ENCODE results near the gene PRSS27. TPM values are rescaled to one million over a fixed set of nuclear protein-coding genes. Genes with fewer than 3 reads are reported as not detected.
"Not testable (repeated sequence)": the region's sequence is repeated elsewhere in the genome, so short reads cannot be mapped to it uniquely, and the experiment has no call there.

Gene PRSS27
- total RNA-seq, 4 donors from 2014 or later = 1.3 to 5.0 (median 2.0) TPM

DNA sequence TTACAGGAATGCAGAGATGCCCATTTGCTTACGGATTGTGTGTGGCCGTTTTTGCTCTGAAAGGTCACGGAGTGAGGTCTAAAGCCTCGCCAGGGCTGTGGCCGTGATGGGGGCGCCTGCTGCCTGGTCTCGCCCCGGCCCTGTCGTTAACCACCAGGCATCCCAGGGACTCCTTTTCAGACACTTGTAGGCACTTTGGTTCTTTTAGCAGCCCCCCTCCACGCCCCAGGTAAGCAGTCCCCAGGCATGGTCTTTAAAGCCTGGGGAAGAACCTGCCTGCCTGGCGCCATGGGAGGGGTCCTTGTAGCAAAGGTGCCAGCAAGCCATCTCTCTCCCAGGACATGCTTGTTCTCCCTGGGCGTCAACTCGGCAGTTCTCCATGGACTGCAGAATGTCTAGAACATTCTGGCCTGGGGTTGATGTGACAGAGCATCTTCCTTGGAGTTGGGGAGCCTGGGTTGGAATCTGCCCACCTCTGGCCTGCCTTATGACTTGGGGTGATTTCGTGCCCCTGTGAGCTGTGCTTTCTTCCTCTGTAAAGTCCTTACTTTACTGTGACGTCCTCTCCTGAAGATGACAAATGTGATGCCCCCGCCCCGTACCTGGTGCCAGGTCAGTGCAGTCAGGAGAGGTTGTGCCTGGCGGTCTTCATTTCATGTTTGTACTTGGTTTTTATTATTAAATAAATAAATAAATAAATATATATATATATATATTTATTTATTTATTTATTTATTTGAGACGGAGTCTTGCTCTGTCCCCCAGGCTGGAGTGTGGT, 32.3 kb downstream of the PRSS27 start:
- H3K4me3 ChIP-seq (ENCODE audit: low read depth, poor library complexity, severe bottlenecking) = no peak overlapping the region
- DNase-seq (ENCODE audit: low spot score in 2 of 2) = no peak
- WGBS, 2 donors = 89 to 91% methylated on average over 15 to 19 of the region's 19 CpGs
- intact Hi-C loops (cut with DNase I; ENCODE audit: low total_unique reads) = no loop called here
- TF ChIP-seq POLR2A (IDR thresholded peaks at IDR 0.05) = no peak
- TF ChIP-seq, protein P1, sequence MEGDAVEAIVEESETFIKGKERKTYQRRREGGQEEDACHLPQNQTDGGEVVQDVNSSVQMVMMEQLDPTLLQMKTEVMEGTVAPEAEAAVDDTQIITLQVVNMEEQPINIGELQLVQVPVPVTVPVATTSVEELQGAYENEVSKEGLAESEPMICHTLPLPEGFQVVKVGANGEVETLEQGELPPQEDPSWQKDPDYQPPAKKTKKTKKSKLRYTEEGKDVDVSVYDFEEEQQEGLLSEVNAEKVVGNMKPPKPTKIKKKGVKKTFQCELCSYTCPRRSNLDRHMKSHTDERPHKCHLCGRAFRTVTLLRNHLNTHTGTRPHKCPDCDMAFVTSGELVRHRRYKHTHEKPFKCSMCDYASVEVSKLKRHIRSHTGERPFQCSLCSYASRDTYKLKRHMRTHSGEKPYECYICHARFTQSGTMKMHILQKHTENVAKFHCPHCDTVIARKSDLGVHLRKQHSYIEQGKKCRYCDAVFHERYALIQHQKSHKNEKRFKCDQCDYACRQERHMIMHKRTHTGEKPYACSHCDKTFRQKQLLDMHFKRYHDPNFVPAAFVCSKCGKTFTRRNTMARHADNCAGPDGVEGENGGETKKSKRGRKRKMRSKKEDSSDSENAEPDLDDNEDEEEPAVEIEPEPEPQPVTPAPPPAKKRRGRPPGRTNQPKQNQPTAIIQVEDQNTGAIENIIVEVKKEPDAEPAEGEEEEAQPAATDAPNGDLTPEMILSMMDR (IDR thresholded peaks at IDR 0.05) = no peak

DNA sequence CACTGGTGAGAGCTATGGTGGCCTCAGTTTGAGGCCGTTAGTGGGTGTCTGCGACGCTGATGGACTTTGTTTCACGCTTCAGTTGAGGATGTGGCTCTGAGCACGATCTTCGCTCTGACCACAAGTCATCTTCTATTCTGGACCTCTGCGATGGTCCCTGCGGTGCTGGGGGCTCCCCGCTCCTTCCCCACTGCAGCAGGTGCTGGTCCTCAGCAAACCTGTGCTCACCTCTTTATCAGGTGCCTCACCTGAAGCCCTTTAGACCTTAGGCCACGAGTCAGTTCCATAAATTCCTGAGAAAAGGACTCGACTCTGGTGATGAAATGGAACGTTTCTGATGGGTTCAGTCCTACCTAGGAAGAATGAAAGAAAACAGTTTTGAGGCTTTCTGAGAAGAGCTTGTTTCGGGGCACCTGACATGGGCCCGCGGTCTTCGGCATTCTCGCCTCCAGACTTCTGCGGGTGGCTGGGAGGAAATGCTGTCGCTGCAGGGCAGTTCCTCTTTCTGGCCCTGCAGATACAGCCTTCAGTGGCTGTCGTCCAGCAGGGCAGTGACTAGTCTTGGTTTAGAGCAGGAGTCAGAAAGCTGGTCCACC, 33.0 kb downstream of the PRSS27 start:
- TF ChIP-seq POLR2A (IDR thresholded peaks at IDR 0.05) = no peak
- TF ChIP-seq, protein P1 (IDR thresholded peaks at IDR 0.05) = no peak

DNA sequence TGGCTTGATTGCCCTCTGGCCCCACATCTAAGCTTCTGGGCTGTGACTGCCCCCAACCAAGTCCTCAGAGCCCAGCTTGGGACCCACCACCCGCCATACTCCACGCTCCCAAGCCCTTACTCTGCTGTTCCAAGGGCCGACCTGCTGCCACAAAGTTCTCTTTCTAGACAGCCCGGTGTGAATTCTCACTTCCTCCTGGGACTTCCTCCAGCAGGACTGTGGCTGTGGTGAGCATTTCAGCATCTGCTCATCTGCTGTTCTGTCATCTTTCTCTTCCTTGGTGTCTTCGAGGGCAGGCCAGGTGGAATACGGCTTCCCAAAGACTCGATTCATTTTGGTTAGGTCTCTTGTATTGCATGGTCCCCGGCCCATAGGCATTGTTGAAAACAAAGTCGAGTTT, 33.9 kb downstream of the PRSS27 start:
- DNase-seq (ENCODE audit: low spot score in 2 of 2); H3K4me3 ChIP-seq (ENCODE audit: low read depth, poor library complexity, severe bottlenecking); intact Hi-C loops (cut with DNase I; ENCODE audit: low total_unique reads): not testable (repeated sequence)
- WGBS, 2 donors = no CpG with 5 or more reads among the region's 9 CpGs

More for the DNA sequence above, 33.0 kb downstream of the PRSS27 start:
- WGBS, 2 donors = 78 to 85% methylated on average over 20 of the region's 20 CpGs
- H3K4me3 ChIP-seq (ENCODE audit: low read depth, poor library complexity, severe bottlenecking) = no peak overlapping the region
- DNase-seq (ENCODE audit: low spot score in 2 of 2) = no peak
- intact Hi-C loops (cut with DNase I; ENCODE audit: low total_unique reads) = no loop called here

DNA sequence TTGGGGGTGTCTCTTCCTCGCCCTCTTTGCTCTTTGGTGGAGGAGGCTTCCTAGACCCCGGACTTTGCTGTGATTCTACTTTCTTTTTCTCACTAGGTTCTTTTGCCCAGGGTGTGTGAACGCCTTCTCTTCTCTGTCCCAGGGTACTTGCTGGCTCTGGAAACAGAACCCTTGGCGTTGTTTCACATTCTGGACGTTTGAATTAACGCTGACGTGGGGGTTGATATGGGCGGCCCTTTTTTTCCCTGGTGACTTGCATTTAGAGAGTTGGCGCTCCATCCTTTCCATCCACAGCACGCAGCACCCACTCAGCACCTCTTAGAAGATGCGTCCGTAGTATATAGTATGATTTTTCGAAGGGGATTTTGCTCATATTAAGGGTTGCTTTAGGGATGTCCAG, 37.0 kb downstream of the PRSS27 start:
- DNase-seq (ENCODE audit: low spot score in 2 of 2); intact Hi-C loops (cut with DNase I; ENCODE audit: low total_unique reads): not testable (repeated sequence)
- 5 to 10% methylated on average over 13 of the region's 13 CpGs for WGBS, 2 donors
- H3K4me3 ChIP-seq (ENCODE audit: low read depth, poor library complexity, severe bottlenecking) = peak overlapping the region; percentile 99

DNA sequence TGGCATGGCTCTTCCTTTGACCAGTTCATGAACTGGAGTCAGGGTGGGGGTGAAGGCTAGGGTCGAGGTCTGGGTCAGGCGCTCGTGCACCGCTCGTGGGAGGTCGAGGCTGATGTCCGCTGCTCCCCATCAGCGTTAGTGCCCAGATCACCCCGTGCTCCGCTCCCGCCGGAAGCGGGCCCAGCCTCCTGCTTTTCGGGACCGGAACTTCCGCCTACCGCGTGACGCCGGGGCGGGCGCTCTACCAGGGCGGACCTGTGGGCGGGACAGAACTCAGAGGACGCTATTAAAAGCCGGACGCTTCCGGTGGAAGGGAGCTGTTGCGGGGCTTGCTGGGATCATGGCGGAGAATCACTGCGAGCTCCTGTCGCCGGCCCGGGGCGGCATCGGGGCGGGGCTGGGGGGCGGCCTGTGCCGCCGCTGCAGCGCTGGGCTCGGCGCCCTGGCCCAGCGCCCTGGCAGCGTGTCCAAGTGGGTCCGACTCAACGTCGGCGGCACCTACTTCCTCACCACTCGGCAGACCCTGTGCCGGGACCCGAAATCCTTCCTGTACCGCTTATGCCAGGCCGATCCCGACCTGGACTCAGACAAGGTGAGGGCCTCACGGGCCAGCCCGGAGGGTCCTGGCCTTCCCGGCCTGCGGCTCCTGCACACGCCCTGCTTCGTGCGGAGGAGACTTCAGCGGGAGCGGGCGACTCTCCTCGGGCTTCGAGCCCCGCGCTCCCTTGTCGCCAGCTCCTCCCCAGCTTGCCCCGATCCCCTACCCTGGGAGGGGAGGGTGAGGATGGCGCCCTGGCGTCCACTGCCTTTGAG, 37.6 kb downstream of the PRSS27 start, which contains the start of gene KCTD5:
KCTD5 (plus strand) TSS at position 315 of the 813 bp plus-strand sequence; CDS start at position 341, 26 bp downstream.
- TF ChIP-seq, protein P1 (IDR thresholded peaks at IDR 0.05) = no peak
- peak in 1 of 2 donors; percentile 38 for TF ChIP-seq POLR2A (IDR thresholded peaks at IDR 0.05)
- WGBS, 2 donors = 1% methylated on average over 49 to 55 of the region's 73 CpGs
- peak; percentile 96 to 99 for DNase-seq (ENCODE audit: low spot score in 2 of 2)

DNA sequence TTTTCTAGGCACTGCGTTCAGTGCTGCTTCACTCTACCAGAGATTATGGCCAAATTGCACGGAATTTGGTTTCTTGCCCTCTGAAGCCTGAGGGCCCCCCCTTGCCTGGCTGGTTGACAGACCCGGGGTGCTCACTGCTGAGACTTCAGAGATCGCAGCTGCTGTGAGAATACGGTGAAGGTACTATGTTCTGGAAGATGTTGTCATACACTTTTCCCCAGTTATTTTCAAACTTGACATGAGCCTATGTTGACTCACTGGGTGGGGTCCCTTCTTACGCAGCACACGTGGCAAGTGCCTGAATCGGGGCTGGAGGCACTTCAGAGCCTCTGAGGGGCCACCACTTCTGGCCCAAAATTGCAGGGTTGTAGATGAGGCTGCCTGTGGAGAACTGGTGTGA, 39.7 kb downstream of the PRSS27 start:
- DNase-seq (ENCODE audit: low spot score in 2 of 2); H3K4me3 ChIP-seq (ENCODE audit: low read depth, poor library complexity, severe bottlenecking); intact Hi-C loops (cut with DNase I; ENCODE audit: low total_unique reads): not testable (repeated sequence)
- 48 to 64% methylated on average over 7 to 8 of the region's 8 CpGs for WGBS, 2 donors

More for the DNA sequence above, 37.6 kb downstream of the PRSS27 start, which contains the start of gene KCTD5:
- intact Hi-C loops (cut with DNase I; ENCODE audit: low total_unique reads) = no loop called here
- peak within 1 kb of the TSS; percentile 99 for H3K4me3 ChIP-seq (ENCODE audit: low read depth, poor library complexity, severe bottlenecking)

DNA sequence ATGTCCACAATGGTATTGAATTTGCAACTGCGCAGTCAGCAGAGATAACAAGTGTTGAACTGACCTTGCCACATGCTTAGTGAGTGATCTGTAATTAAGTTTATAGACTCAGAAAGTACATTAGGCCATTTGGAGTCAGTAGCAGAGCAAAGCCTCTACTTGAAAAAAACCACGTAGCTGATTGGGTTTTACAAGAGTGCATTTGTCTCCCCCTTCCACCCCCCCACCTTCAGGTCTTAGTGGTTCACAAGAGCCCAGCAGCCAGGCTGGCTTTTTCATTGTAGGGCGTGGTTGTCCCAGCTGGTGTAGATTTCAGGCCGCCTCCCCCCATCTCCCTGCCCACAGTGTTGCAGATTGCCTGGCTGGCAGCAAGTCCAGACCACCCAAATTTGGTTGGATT, 40.1 kb downstream of the PRSS27 start:
- DNase-seq (ENCODE audit: low spot score in 2 of 2) = peak in 1 of 2 donors; percentile 80
- WGBS, 2 donors = 70 to 81% methylated on average over 4 of the region's 4 CpGs
- H3K4me3 ChIP-seq (ENCODE audit: low read depth, poor library complexity, severe bottlenecking); intact Hi-C loops (cut with DNase I; ENCODE audit: low total_unique reads): not testable (repeated sequence)

DNA sequence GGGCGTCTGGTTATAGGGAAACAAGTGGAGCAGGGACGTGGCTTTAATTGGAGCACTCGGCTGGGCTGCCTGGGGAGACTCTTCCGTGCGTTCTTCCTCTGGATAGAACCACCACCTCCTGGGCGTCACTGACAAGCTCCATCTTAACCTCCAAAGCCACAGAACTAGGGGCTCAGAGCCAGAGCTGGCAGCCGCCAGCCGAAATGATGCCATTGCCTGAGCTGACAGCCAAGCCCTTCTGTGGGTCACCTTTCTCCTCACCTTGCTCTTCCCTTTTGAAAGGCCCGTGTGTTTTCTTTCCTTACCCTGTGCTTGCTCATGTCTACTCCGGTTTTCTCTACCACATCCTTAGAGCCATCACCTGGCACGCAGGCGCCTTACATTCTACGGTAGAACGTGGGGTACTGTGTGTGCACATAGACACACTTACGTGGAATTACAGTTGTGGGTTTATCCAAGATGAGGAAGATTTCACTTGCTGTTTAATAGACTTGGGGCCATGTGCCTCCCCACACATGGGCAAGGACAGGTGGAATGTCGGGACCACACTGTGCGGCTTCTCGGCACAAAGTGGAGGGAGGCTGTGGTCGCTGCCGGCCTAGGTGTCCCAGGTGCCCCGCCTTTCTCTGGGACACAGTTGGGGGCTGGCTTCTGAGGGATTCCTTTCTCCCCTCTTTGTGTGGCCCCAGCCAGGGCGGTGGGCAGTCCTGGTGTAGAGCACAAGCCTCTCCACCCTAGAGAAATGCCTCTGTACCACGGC, 41.6 kb downstream of the PRSS27 start:
- intact Hi-C loops (cut with DNase I; ENCODE audit: low total_unique reads); H3K4me3 ChIP-seq (ENCODE audit: low read depth, poor library complexity, severe bottlenecking); DNase-seq (ENCODE audit: low spot score in 2 of 2): not testable (repeated sequence)
- 78 to 86% methylated on average over 13 to 15 of the region's 23 CpGs for WGBS, 2 donors

DNA sequence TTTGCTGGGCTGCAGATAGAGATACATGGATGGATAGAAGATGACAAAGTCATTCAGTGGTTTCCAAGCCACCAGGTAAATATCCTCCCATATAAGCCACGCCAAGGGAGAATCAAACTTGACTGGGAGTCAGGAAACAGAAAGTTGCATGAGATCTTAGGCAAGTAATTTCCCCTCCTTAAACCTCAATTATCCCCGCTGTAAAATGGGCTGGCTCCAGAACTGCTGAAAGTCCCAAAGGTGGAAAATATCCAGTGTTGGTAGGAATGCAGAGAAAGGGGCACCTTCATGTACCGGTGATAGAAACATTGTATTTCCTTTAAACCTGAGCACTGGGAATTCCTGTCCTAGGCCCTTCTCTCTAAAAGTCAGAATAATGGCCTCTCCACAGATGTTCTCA, 43.1 kb downstream of the PRSS27 start:
- intact Hi-C loops (cut with DNase I; ENCODE audit: low total_unique reads) = not testable (repeated sequence)

More for the DNA sequence above, 43.1 kb downstream of the PRSS27 start:
- DNase-seq (ENCODE audit: low spot score in 2 of 2); H3K4me3 ChIP-seq (ENCODE audit: low read depth, poor library complexity, severe bottlenecking): not testable (repeated sequence)
- 91 to 97% methylated on average over 3 of the region's 3 CpGs for WGBS, 2 donors

All from lower leg skin (tissue), 4 donors.